Activated CD4-positive, CD25-positive, alpha-beta regulatory T cell treated with anti-CD3 and anti-CD28 coated beads, Interleukin-2, amount 50 U/mL, for 72 hours (primary cell): ENCODE results near the gene CAPN8.

Experiments
- DNase-seq: peaks from one replicate; pipeline ENCODE4 v3.0.0; 2021

CAPN8 gene

GRCh38 chr1:223700942-223701637 is 35.6 kb upstream of the CAPN8 start:
- DNase-seq = no peak

DNA sequence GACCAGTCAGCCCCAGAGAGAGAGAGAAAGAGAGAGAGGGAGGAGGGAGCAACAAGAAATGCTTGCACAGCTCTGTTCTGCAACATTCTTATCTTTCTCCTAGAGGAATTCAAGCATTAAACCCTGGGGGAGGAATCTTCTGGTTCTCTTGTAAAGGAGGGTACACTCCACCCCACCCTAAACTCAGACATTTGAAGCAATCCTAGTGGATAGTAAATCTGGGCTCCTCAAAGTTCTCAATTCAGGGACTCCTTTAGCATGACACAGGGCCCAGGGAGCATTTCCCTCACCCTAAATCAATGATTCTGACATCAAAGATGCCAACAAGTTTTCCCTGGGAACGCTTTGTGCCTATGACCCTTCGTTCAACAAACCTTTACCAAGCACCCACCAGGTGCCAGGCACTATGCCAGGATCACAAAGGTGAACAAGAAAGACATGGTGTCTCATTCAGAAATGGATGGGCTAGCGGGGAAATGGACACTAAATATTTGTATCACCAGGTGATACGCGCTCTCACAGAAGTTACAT is 35.0 kb upstream of the CAPN8 start:
- no peak for DNase-seq

DNA sequence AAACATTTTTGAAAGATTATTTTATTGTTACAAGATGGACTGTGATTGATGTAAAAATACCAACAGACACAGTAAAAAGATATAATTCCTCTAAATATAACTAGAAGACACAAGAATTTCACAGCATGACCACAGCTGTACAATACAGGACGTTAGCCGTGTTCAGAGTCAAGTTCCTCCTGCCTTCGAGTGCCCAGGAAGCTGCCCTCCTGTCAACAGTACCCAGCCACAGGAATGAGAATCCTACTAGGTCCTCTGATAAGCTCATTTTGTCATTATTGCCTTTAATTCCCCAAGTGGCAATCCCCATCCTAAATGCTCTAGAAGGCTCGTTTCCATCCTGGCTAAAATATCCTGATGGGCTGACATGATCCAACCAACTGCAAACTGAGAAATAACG is 30.4 kb upstream of the CAPN8 start:
- DNase-seq = no peak

GRCh38 chr1:223695014-223695548 is 29.6 kb upstream of the CAPN8 start:
- DNase-seq = no peak

DNA sequence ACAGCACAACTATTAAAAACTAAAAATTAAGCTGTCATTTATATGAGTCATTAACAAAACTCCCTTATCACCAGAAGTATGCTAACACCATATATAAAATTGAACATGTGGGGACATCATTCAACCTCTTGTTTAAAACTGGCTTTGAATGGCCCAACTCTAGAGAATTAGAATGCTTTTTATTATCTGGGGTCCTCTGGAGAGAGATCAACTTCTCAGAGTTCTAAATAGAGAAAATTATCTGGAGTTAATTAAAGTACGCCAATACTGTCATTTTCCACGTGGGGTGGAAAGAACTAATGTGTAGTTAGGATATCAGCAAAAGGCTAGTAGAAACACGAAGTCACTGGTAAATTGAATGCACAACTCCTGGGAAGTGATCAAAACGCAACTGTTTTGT is 25.6 kb upstream of the CAPN8 start:
- DNase-seq = no peak

DNA sequence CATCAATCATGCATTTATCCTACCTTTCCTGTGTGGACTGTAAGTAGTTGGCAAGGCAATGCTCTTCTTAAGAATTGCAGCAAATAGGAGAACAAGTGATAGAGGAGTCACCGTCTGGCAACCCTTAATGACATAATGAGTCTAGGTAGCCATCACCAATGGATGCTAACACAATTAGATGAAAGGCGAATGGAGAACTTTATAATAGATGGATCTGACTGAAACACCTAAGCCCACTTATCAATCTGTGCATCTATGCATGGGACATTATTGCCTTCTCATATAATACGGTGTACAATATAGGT is 18.9 kb upstream of the CAPN8 start:
- DNase-seq = no peak

- no peak for DNase-seq
Measured at GRCh38 chr1:223683586-223684487, 18.3 kb upstream of the CAPN8 start.

GRCh38 chr1:223682502-223682901 is 17.0 kb upstream of the CAPN8 start:
- no peak for DNase-seq

DNA sequence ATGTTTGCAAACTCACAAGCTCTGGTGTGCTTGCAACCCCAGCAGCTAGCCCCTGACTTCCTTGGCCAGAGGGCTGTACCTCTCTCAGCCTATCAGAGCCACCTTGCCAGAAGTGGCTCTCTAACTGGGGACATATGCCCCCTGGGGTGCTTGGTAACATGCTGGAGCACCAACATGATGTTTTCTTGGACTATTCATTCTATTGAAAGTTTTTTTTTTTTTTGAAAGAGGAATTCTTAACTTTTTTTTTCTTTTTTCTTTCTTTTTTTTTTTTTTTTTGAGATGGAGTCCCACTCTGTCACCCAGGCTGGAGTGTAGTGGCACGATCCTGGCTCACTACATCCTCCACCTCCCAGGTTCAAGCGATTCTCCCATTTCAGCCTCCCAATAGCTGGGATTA is 14.7 kb upstream of the CAPN8 start:
- no peak for DNase-seq

DNA sequence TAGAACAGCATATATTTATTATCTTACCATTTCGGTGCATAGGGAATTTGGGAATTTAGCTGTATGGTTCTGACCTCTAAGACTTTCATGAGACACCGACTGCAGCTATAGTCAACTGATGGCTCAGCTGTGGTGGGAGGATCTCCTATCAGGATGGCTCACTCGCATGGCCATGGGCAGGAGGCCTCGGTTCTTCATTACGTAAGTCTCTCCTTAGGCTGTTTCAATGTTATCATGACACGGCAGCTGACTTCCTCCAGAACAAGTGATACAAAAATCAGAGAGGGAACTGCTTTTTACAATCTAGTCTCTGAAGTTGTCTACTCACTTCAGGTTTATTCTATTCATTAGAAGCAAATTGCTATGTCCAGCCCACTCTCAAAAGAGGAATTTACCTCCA is 13.3 kb upstream of the CAPN8 start:
- DNase-seq = no peak

DNA sequence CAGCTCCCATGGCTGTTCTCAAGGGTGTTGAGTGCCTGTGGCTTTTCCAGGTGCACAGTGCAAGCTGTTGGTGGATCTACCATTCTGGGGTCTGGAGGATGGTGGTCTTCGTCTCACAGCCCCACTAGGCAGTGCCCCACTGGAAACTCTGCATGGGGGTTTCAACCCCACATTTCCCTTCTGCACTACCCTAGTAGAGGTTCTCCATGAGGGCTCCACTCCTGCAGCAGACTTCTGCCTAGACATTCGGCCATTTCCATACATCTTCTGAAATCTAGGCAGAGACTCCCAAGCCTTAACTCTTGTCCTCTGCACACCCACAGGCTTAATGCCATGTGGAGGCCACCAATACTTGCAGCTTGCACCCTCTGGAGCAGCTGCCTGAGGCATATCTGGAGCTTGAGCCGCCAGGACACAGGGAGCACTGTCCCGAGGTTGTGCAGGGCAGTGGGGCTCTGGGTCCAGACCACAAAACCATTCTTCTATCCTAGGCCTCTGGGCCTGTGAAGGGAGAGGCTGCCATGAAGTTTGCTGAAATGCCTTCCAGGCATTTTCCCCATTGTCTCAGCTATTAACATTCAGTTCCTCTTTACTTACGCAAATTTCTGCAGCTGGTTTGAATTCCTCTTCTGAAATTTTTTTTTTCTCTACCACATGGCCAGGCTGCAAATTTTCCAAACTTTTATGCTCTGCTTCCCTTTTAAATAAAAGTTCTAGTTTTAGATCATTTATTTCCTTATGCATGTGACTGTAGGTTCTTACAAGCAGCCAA is 8.8 kb upstream of the CAPN8 start:
- DNase-seq = no peak

DNA sequence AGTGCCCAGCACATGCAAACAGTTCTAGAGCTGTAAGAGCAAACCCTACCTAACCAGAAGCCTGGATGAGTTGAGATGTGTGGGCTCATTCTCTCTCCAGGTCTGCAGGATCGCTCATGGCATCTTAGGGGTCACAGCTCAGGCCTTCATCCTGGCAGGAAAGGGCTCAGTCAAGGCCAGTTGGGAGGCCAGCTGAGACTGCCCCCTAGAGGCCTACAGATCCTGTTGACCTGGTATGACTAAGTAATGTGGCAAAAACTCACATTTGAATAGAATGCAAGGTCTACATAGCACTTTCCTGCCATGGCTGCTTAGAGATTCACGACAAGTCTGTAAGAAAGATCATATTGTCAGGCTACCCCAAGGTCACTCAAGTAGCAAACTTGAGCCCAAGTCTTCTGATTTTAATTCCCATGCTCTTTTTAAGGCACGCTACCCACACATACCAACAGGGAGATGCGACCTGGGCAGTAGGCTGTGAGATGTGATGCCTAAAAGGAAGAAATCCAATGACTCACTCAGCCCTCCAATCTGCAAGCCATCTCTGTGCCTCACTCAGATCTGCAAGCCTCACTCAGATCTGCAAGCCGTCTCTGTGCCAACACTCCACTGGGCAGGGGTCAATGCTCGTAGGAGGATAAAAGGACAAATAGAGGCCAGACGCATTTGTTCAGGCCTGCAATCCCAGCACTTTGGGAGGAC is 5.1 kb upstream of the CAPN8 start:
- DNase-seq = no peak

- no peak for DNase-seq
Measured at GRCh38 chr1:223669003-223669795, 3.7 kb upstream of the CAPN8 start.

DNA sequence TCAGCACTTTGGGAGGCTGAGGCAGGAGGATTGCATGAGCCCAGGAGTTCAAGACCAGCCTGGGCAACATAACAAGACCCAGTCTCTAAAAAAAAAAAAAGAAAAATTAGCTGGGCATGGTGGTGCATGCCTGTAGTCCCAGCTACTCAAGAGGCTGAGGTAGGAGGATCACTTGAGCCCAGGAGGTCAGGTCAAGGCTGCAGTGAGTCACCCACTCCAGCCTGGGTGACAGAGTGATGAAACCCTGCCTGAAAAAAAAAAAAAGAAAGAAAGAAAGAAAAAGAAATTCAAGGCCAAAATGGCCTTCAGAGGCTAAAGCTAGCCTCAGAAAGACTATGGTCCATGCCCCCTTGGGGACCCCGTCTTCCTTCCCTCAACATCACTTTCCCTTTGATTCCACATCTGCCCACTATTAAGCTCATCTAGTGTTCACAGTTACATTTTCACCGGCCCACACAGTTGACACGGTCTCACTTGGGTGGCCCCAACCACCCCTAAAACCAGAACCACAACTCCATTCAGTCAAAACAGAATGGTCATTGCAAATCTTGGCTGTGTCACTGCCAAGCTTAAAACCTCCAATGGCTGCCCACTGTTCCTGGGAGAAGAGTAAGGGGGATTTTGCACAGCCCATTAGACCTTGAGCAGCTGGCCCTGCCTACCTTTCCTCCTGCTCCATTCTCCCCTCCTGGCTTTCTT is 2.1 kb upstream of the CAPN8 start:
- DNase-seq = no peak

DNA sequence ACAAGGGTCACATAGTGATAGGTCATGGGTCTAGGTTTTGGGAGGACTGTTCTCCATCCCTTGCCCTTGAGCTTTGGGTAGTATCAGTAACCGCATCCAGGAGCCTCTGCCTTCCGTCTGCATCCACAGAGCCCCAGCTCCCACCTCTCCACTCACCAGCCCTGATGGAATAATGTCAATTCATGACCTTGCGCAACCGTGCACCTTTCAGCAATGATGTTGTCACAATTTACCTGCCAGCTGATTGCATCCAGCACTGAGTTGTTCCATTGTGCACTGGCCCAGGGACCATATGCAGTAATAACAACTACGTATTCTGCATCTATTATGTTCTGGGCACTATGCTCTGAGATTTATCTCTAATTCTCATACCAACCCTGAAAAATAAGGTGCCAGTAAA is 1.4 kb downstream of the CAPN8 start:
- no peak for DNase-seq

DNA sequence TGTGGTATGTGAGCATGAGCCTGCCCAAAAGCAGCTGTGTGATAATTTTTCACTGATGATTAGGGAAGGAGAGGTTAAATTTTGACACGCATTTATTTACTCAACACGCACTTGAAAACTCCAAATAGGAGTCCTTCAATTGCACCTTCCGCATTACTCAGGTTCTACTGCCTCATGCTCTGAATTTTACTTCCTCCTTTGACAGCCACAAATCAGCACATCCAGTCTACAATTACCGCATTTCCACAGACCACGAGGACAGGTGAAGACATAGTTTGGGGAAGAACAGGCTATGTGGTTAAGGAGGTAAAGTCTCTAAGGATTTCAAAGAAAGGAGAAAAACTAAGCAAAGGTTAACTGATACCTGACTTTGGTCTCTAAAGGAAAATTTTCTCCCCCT is 2.6 kb downstream of the CAPN8 start:
- DNase-seq = no peak

GRCh38 chr1:223659711-223660110 is 5.8 kb downstream of the CAPN8 start:
- DNase-seq = no peak

GRCh38 chr1:223657978-223658377 is 7.5 kb downstream of the CAPN8 start:
- no peak for DNase-seq

DNA sequence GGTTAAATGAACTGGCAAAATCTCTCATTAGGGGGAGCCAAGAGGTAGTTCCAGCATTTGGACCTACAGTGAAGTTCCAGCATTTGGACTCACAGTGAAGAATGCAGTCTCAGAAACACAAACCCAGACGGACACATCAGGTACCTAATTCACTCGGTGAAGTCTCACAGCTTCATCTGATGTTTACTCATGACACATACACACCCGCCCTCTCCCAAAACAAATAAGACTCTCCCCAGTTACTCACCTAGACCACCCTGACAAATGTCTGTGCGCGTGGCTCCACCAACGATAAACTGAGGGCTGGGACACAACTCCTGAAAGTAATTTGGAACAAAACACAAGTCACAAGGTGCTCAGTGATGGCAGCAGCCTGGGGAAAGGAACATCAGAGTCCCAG is 11.4 kb downstream of the CAPN8 start:
- DNase-seq = no peak

DNA sequence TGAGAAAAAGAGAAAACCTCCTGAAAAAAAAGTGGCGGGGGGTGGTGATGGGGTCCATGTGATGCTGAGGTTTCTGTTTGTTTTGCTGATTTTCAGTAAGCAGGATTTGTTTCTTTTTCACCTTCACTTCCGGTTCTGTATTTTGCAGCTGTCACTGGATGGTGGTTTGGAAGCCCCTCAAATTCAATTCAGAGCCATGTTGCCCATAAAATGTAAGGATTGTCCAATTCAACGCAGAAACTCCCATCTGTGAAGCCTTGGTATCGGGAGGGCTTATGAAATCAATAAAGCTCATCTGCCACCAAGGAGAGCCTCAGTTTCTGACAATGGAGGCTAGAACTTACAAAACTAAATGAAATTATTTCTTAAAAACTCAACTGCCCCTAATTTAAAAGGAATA is 12.1 kb downstream of the CAPN8 start:
- DNase-seq = no peak

DNA sequence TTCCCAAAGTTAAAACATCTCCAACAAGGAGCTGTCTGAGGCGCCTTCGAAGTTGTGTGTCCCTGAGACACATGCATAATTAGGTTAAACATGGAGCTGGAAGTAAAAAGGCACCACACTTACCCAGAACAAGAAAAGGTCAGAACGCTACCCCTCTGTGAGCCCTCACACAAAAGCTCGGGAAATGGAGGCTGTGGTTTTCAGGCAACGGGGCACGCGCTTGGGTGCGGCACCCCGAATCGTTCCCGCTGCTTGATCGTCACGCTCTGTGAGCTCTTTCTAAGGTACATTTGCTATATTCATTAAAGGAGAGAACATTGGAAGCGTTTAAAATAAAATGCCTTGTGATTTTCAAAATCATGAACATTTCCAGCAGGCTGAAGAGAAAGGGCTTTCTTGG is 12.5 kb downstream of the CAPN8 start:
- no peak for DNase-seq
